Liver (tissue), 3 donors: Measurements from ENCODE around the gene ANKRD33B.

Source experiments
- CTCF ChIP-seq: fragments of 150-350 bp; IDR thresholded peaks from 2 replicates; pipeline ENCODE4 v1.5.1; 2017; ENCODE audit warnings: improper control_type of control experiment, low read depth, low read length; ENCODE audit not compliant: missing input control
- RXRA ChIP-seq, 2 donors: IDR thresholded peaks; 2 replicates each; pipeline ENCODE4 v1.6.1; 2017 to 2018; ENCODE audit warnings: antibody characterized with exemption in 2 of 2, mild to moderate bottlenecking in 1 of 2
- YY1 ChIP-seq: IDR thresholded peaks from 2 replicates; pipeline ENCODE4 v1.6.1; 2016; ENCODE audit warnings: antibody characterized with exemption, mild to moderate bottlenecking
- donor health status: healthy.
- donor health status: healthy.

DNA sequence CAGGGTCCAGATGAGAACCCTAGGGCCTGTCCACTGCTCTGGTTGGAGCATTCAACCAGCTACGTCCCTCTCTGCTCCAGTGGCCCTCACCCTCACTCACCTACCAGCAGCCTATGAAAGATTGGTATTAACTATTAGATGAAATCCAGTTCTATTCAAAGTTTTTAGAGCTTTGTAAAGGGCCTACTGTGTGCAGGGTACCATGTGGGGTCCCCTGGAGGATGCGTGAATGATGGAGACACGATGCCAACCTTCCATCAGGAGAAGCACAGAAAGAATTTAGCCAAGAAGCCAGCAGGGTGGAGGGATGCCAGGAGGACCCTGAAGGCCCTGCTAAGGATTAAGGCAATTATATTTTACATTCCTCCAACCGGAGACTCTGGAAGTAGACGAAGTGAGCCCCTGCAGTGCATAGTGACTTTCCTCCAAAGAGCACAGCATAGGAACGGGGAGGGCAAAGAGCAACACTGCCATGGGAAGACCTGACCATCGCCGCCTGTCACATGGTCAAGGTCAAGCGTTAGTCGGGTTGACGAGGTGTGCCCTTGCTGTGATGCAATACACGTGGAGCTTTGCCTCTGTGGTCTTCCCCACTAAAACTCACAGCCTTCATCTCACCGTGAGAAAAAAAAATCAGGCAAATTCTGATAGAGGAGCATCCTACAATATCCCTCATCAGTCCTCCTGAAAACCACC lies 22.8 kb upstream of the ANKRD33B start:
- TF ChIP-seq RXRA (IDR thresholded peaks at IDR 0.05) (no peak), CTCF (no peak), YY1 (no peak)
